Peyer's patch (tissue), 4 donors: ENCODE measurements around the gene PPP1R7.

ENCODE experiments used
- CTCF ChIP-seq, 6 experiments: fragments of 450-650 bp in 4 of 6; fragments of 200-600 bp in 2 of 6; sonication (generic) in 1 of 6; IDR thresholded peaks; one replicate each; pipeline ENCODE4 v1.5.1; 2017 to 2019; ENCODE audit warnings: antibody characterized with exemption in 6 of 6, mild to moderate bottlenecking in 3 of 6, moderate library complexity in 1 of 6
- POLR2A ChIP-seq, 2 donors: fragments of 450-650 bp; IDR thresholded peaks; one replicate each; pipeline ENCODE4 v1.5.1; 2017; ENCODE audit warnings: antibody characterized with exemption in 2 of 2, mild to moderate bottlenecking in 2 of 2, moderate library complexity in 2 of 2

DNA sequence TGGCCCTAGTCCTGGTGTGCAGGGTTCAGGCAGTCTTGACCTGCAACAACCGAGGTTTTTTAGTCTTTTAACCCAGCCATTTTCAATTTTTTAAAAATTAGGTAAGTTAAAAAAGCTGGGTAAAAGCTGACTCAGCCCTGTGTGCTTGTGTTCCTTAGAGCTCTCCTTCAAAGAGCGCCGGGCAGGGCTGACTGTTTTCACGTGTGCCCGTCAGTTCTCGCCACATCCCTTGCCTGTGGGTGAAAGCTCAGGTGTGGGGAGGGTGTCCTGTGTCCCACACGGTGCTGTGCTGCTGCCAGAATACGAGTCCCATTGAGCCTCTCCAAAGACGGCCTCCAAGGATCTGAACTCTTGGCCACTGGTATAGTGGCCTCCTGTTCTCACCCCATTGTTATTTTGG is 33.0 kb downstream of the PPP1R7 start:
- TF ChIP-seq CTCF (IDR thresholded peaks at IDR 0.05) (no peak), POLR2A (IDR thresholded peaks at IDR 0.05) (no peak)
